ENCODE data around the gene TMEM131L. TPM values are rescaled to one million over a fixed set of nuclear protein-coding genes. Genes with fewer than 3 reads are reported as not detected.

TMEM131L gene
- total RNA-seq, 1 donor from 2014 or later: 29.8 TPM

DNA sequence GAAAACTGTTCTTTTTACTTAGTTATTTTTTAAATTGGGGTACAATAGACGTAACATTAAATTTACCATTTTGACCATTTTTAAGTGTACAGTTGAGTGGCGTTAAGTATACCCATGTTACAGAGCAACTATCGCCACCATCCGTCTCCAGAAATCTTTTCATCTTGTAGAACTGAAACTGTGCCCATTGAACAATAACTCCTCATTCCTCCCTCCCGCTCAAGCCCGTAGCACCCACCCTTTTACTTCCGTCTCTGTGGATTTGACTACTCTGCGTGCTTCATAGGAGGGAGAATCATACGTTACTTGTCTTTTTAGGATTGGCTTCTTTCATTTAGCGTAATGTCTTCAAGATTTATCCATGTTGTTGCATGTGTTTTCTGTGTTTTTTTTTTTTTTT is 55.3 kb downstream of the TMEM131L start:
- peaks cover 37% of the 10 kb centered on the region for H3K4me1 Mint-ChIP-seq (ENCODE audit: unreplicated experiment)
- no peaks in the 10 kb centered on the region for H3K9me3 Mint-ChIP-seq (ENCODE audit: unreplicated experiment)
- no peak overlapping the region for H3K4me3 Mint-ChIP-seq (ENCODE audit: unreplicated experiment)
- no peak overlapping the region for H3K27ac Mint-ChIP-seq (ENCODE audit: unreplicated experiment)
- H3K36me3 Mint-ChIP-seq (ENCODE audit: low read depth, unreplicated experiment): no peaks in the 10 kb centered on the region
- TF ChIP-seq, protein P1, sequence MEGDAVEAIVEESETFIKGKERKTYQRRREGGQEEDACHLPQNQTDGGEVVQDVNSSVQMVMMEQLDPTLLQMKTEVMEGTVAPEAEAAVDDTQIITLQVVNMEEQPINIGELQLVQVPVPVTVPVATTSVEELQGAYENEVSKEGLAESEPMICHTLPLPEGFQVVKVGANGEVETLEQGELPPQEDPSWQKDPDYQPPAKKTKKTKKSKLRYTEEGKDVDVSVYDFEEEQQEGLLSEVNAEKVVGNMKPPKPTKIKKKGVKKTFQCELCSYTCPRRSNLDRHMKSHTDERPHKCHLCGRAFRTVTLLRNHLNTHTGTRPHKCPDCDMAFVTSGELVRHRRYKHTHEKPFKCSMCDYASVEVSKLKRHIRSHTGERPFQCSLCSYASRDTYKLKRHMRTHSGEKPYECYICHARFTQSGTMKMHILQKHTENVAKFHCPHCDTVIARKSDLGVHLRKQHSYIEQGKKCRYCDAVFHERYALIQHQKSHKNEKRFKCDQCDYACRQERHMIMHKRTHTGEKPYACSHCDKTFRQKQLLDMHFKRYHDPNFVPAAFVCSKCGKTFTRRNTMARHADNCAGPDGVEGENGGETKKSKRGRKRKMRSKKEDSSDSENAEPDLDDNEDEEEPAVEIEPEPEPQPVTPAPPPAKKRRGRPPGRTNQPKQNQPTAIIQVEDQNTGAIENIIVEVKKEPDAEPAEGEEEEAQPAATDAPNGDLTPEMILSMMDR (IDR thresholded peaks at IDR 0.05; ENCODE audit: unreplicated experiment): no peak
- no peak for DNase-seq (ENCODE audit: low spot score)
- H3K27me3 Mint-ChIP-seq (ENCODE audit: unreplicated experiment): no peaks in the 10 kb centered on the region

DNA sequence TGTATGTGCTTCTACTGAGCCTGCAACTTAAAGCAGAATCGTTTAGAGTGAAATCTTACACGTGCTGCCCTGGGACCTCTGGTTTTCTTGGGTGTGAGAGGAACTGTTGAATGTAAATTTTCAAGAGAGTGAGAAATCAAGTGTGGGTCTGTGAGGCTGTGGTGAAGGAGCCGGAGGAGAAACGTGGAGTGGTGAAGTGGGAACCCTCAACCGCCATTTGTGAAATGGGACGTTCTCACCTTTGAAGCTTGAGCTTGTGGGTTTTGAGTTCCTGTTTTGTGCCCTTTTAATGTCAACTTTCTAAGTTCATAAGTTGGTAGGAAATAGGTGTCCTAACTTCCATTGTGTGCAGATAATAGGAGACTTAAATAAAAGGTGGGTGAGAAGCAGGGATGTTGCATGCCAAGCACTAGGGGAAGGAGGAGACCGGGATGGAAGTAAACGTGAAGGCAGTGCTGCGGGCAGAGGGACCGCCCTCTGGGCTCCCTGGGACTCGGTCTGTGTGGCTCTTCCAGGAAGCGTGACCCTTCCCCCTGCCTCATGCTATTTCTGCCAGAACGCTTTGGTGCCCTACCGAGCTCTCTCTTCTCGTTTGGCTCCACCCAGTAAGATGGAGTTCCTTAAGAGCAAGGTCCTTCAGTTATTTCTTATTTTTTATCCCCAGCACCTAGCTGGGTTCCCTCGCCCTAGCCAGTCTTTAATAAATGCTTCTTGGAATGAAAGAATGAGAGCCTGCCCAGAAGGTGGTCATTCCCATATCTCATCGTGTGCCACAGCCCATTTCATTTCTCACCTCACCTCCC is 56.0 kb downstream of the TMEM131L start:
- no peak overlapping the region for H3K4me3 Mint-ChIP-seq (ENCODE audit: unreplicated experiment)
- TF ChIP-seq, protein P1 (IDR thresholded peaks at IDR 0.05; ENCODE audit: unreplicated experiment): no peak
- no peaks in the 10 kb centered on the region for H3K27me3 Mint-ChIP-seq (ENCODE audit: unreplicated experiment)
- peaks cover 39% of the 10 kb centered on the region for H3K4me1 Mint-ChIP-seq (ENCODE audit: unreplicated experiment)
- no peak for DNase-seq (ENCODE audit: low spot score)
- peaks cover 5% of the 10 kb centered on the region for H3K36me3 Mint-ChIP-seq (ENCODE audit: low read depth, unreplicated experiment)
- H3K27ac Mint-ChIP-seq (ENCODE audit: unreplicated experiment): no peak overlapping the region
- no peaks in the 10 kb centered on the region for H3K9me3 Mint-ChIP-seq (ENCODE audit: unreplicated experiment)

DNA sequence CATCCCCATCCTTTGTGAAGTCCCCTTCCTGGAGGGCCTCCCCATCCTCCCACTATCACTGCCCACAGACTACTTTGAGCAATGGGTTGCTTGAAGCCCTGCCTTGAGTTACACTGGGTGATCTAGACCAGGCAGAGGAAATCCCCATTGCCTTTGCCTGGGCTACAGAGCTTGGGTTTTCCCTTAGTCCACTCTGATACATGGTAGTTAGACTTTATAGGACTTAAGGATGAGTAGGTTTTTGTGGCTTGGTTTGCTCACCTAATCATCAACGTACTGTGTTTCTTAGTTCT is 56.6 kb downstream of the TMEM131L start:
- Mint-ChIP-seq H3K36me3 (ENCODE audit: low read depth, unreplicated experiment) (peaks cover 5% of the 10 kb centered on the region), H3K4me1 (ENCODE audit: unreplicated experiment) (peaks cover 42% of the 10 kb centered on the region), H3K27ac (ENCODE audit: unreplicated experiment) (no peak overlapping the region), H3K27me3 (ENCODE audit: unreplicated experiment) (no peaks in the 10 kb centered on the region), H3K9me3 (ENCODE audit: unreplicated experiment) (no peaks in the 10 kb centered on the region), H3K4me3 (ENCODE audit: unreplicated experiment) (no peak overlapping the region)
- TF ChIP-seq, protein P1 (IDR thresholded peaks at IDR 0.05; ENCODE audit: unreplicated experiment): no peak
- DNase-seq (ENCODE audit: low spot score): no peak

DNA sequence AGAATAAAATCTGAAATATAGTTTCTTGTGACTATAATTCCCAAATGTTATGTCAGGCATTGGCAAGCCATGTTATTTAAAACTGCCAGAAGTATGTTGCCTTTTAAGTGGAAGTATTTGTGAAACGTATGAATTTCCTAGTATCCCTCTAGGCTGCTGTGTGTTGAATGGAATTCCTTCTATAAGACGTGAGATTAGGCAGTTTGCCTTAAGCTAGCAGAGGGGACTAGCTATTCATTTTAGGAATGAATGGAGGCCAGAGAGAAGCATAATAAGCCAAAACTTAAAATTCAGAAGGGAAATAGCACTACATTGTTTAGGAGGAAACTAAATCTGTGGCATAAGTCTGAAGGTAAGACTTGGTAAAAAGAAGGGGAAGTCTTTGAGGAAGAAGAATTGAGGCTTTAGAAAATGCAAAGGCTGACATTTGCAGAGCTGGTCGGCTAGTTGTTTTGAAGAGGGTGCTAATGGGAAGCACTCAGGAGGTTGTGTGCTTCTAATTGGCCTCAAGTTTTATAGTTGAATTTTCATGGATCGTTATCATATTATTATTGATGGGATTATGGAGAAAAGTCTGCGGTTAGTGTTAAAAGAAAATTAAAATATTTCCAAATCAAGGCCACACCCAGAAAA is 57.1 kb downstream of the TMEM131L start:
- Mint-ChIP-seq H3K4me3 (ENCODE audit: unreplicated experiment) (no peak overlapping the region), H3K9me3 (ENCODE audit: unreplicated experiment) (no peaks in the 10 kb centered on the region), H3K36me3 (ENCODE audit: low read depth, unreplicated experiment) (peaks cover 5% of the 10 kb centered on the region), H3K27me3 (ENCODE audit: unreplicated experiment) (no peaks in the 10 kb centered on the region), H3K27ac (ENCODE audit: unreplicated experiment) (no peak overlapping the region), H3K4me1 (ENCODE audit: unreplicated experiment) (peaks cover 45% of the 10 kb centered on the region)
- DNase-seq (ENCODE audit: low spot score): no peak
- TF ChIP-seq, protein P1 (IDR thresholded peaks at IDR 0.05; ENCODE audit: unreplicated experiment): no peak

DNA sequence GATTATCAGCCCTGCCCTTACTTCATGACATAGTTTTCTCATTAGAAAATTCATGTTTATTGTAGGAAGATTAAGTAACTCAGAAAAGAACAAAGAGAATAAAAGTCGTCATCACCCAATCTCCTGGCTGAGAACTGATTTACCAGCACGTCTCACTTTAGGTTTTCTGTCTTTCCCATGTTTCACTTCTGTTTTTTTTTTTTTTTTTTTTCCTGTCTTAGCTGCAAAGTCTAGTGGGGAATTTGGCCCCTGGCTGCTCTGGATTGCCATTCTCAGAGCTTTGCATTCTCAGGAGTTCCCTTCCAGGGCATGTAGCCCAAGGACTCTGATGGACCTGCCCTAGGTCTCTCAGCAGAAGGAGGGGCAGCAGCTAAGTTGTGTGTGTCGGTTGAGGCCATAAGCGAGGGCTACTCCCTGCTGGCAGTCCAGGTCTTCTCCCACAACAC is 57.8 kb downstream of the TMEM131L start:
- H3K27ac Mint-ChIP-seq (ENCODE audit: unreplicated experiment): no peak overlapping the region

More for the DNA sequence above, 57.8 kb downstream of the TMEM131L start:
- Mint-ChIP-seq H3K4me3 (ENCODE audit: unreplicated experiment) (peak overlapping the region; percentile 15), H3K27me3 (ENCODE audit: unreplicated experiment) (no peaks in the 10 kb centered on the region), H3K36me3 (ENCODE audit: low read depth, unreplicated experiment) (peaks cover 5% of the 10 kb centered on the region), H3K4me1 (ENCODE audit: unreplicated experiment) (peaks cover 45% of the 10 kb centered on the region), H3K9me3 (ENCODE audit: unreplicated experiment) (no peaks in the 10 kb centered on the region)
- DNase-seq (ENCODE audit: low spot score): no peak
- TF ChIP-seq, protein P1 (IDR thresholded peaks at IDR 0.05; ENCODE audit: unreplicated experiment): no peak

All from endothelial cell (in vitro differentiated cells).